IPS-15b (cell line): ENCODE measurements around the gene BNC2.
"Not testable (repeated sequence)": the region's sequence is repeated elsewhere in the genome, so short reads cannot be mapped to it uniquely, and the experiment has no call there.

Experiments
- H3K27me3 ChIP-seq: one replicate; pipeline ENCODE4 v1.6.1; 2013; ENCODE audit warnings: low read length; ENCODE audit not compliant: control insufficient read depth, insufficient read depth
- H3K36me3 ChIP-seq: one replicate; pipeline ENCODE4 v1.6.1; 2013; ENCODE audit warnings: low read length; ENCODE audit not compliant: control insufficient read depth, insufficient read depth
- H3K4me1 ChIP-seq: one replicate; pipeline ENCODE4 v1.6.1; 2013; ENCODE audit warnings: mild to moderate bottlenecking, low read length; ENCODE audit not compliant: control insufficient read depth, insufficient read depth
- H3K4me3 ChIP-seq: one replicate; pipeline ENCODE4 v1.5.1; 2013; ENCODE audit warnings: low read depth, low read length
- H3K9ac ChIP-seq: one replicate; pipeline ENCODE4 v1.6.1; 2013; ENCODE audit warnings: low read depth, mild to moderate bottlenecking, low read length
- H3K9me3 ChIP-seq: one replicate; pipeline ENCODE4 v1.6.1; 2013; ENCODE audit warnings: mild to moderate bottlenecking, low read length; ENCODE audit not compliant: control insufficient read depth, insufficient read depth

BNC2 gene

GRCh38 chr9:16500386-16500785 lies 370.1 kb downstream of the BNC2 start:
- no peak overlapping the region for H3K4me3 ChIP-seq
- H3K36me3 ChIP-seq = no peaks in the 10 kb centered on the region
- no peaks in the 10 kb centered on the region for H3K4me1 ChIP-seq
- no peaks in the 10 kb centered on the region for H3K27me3 ChIP-seq
- no peak overlapping the region for H3K9ac ChIP-seq
- no peaks in the 10 kb centered on the region for H3K9me3 ChIP-seq

DNA sequence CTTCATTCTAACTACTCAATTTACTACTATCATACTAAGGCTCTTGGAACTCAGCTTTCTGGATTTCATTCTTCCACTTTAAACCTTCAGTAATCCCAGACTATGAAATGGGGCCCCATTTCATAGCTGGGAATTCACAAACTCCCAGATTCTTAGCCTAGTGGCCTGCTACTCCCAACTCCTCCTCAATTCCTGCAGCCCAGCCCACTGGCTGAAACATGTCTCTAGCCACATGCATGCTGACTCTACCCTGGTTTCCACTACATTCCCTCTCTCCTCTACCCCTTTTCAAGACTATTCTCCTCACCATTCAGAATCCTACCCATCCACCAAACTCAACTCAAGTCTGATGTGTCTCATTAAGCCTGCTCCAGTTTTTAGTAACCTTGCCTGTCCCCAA lies 370.6 kb downstream of the BNC2 start:
- no peaks in the 10 kb centered on the region for H3K4me1 ChIP-seq
- no peak overlapping the region for H3K9ac ChIP-seq
- H3K36me3 ChIP-seq = no peaks in the 10 kb centered on the region
- H3K27me3 ChIP-seq = no peaks in the 10 kb centered on the region
- H3K4me3 ChIP-seq = no peak overlapping the region
- H3K9me3 ChIP-seq = no peaks in the 10 kb centered on the region

GRCh38 chr9:16496908-16497307 lies 373.6 kb downstream of the BNC2 start:
- H3K9ac ChIP-seq = no peak overlapping the region
- H3K4me1 ChIP-seq = no peaks in the 10 kb centered on the region
- H3K4me3 ChIP-seq = no peak overlapping the region
- no peaks in the 10 kb centered on the region for H3K9me3 ChIP-seq
- H3K36me3 ChIP-seq = no peaks in the 10 kb centered on the region
- H3K27me3 ChIP-seq = no peaks in the 10 kb centered on the region

- Histone ChIP-seq H3K36me3 (no peaks in the 10 kb centered on the region), H3K9ac (no peak overlapping the region), H3K4me3 (no peak overlapping the region), H3K4me1 (peaks cover 43% of the 10 kb centered on the region), H3K9me3 (no peaks in the 10 kb centered on the region), H3K27me3 (no peaks in the 10 kb centered on the region)
Observed at GRCh38 chr9:16487915-16488314, 382.6 kb downstream of the BNC2 start.

GRCh38 chr9:16485575-16486321 lies 384.7 kb downstream of the BNC2 start:
- Histone ChIP-seq H3K9me3 (no peaks in the 10 kb centered on the region), H3K4me1 (peaks cover 43% of the 10 kb centered on the region), H3K36me3 (no peaks in the 10 kb centered on the region), H3K9ac (no peak overlapping the region), H3K27me3 (no peaks in the 10 kb centered on the region), H3K4me3 (no peak overlapping the region)

DNA sequence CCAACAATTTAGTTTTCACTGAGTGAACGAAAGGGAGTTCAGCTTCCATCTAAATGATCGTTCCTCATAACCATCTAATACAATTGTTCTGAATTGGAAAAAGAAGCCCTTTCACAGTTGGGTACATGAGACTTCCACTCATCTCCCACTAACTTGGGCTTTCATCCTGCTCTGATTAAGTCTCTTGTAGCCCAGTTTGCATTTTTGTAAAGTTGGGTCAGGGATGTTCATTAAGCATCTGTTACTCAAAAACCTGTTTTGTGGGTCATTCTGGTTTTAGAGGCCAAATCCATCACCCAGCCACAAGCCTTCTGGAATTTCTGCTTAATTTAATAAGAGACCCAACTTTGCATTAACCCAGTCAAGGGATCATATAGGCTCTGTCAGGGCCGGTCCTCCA lies 385.3 kb downstream of the BNC2 start:
- H3K4me3 ChIP-seq = no peak overlapping the region
- peaks cover 43% of the 10 kb centered on the region for H3K4me1 ChIP-seq
- H3K27me3 ChIP-seq = no peaks in the 10 kb centered on the region
- H3K9me3 ChIP-seq = no peaks in the 10 kb centered on the region
- no peak overlapping the region for H3K9ac ChIP-seq
- no peaks in the 10 kb centered on the region for H3K36me3 ChIP-seq

- Histone ChIP-seq H3K9me3 (no peaks in the 10 kb centered on the region), H3K36me3 (no peaks in the 10 kb centered on the region), H3K4me1 (peaks cover 43% of the 10 kb centered on the region), H3K9ac (no peak overlapping the region), H3K27me3 (no peaks in the 10 kb centered on the region), H3K4me3 (no peak overlapping the region)
Observed at GRCh38 chr9:16484744-16485143, 385.7 kb downstream of the BNC2 start.

DNA sequence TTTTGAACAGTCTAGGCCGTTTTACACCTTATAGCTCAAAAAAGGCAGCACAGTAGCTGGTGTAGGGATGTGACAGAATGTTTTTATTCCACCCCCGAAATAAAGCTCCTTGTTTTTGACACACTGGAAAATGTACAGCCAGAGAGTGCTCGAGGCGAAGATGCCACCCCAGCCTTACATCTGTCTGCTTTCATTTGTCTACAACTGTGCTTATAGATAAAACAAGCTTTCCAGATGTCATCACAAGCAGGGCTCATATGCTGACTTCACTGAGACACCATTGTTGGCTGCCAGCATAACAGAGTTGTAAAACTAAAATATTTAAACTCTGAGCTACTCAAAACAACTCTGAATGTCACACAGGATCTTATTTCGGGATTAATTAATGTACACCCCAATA lies 386.3 kb downstream of the BNC2 start:
- Histone ChIP-seq H3K4me3 (no peak overlapping the region), H3K4me1 (peaks cover 42% of the 10 kb centered on the region), H3K36me3 (no peaks in the 10 kb centered on the region), H3K9ac (no peak overlapping the region), H3K27me3 (no peaks in the 10 kb centered on the region), H3K9me3 (no peaks in the 10 kb centered on the region)

DNA sequence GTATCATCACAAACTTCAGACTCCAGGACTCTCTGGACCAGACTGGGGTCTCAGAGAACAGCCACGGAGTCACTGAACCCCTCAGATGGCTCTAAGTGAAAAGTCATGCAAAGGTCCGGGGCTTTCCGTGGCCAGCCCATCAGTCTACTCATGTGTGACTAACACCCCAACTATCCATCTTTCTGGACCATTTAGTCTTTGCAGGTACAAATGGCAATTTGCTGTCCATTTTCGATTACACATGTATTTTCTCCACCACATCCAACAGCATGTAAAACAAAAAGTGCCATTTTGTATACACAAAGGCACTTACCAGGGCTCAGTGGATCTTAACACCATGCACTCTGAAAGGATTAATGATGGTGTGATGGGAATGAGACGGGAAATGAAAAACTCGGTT lies 387.7 kb downstream of the BNC2 start:
- H3K4me1 ChIP-seq = peaks cover 30% of the 10 kb centered on the region
- H3K27me3 ChIP-seq = no peaks in the 10 kb centered on the region
- H3K9ac ChIP-seq = no peak overlapping the region
- H3K36me3 ChIP-seq = no peaks in the 10 kb centered on the region
- no peaks in the 10 kb centered on the region for H3K9me3 ChIP-seq
- no peak overlapping the region for H3K4me3 ChIP-seq

GRCh38 chr9:16480584-16480983 lies 389.9 kb downstream of the BNC2 start:
- H3K4me3 ChIP-seq, H3K36me3 ChIP-seq, H3K9ac ChIP-seq, H3K9me3 ChIP-seq, H3K27me3 ChIP-seq: not testable (repeated sequence)
- H3K4me1 ChIP-seq = peaks cover 10% of the 10 kb centered on the region

- no peaks in the 10 kb centered on the region for H3K9me3 ChIP-seq
- no peaks in the 10 kb centered on the region for H3K27me3 ChIP-seq
- no peaks in the 10 kb centered on the region for H3K4me1 ChIP-seq
- no peaks in the 10 kb centered on the region for H3K36me3 ChIP-seq
- no peak overlapping the region for H3K4me3 ChIP-seq
- no peak overlapping the region for H3K9ac ChIP-seq
Observed at GRCh38 chr9:16475996-16476395, 394.5 kb downstream of the BNC2 start.

DNA sequence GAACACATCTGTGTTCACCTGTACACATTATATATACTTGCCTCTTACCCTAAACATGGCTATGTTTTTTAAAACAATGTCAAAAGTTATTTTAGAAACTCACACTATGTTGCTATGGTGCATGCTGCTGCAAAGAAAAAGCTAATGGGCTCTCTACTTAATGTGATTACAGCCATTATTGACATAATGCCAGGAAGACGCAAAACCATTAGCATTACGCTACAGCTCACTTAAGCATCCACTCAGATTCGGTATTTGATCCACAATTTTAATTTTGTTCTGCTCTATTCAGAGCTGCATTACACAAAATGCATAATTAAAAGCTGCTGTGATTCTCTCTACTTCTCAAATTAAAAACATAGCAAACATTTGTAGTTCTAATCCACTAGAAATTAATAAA lies 395.2 kb downstream of the BNC2 start:
- no peak overlapping the region for H3K9ac ChIP-seq
- H3K4me3 ChIP-seq = no peak overlapping the region
- H3K36me3 ChIP-seq = no peaks in the 10 kb centered on the region
- no peaks in the 10 kb centered on the region for H3K27me3 ChIP-seq
- no peaks in the 10 kb centered on the region for H3K4me1 ChIP-seq
- no peaks in the 10 kb centered on the region for H3K9me3 ChIP-seq
